Gastroesophageal sphincter (tissue), 4 donors: ENCODE data around the gene RPL27. TPM values are rescaled to one million over a fixed set of nuclear protein-coding genes. Genes with fewer than 3 reads are reported as not detected.
A peak's percentile ranks its signal among the peaks of the same experiment; 100 is the strongest.
"Not testable (repeated sequence)": the region's sequence is repeated elsewhere in the genome, so short reads cannot be mapped to it uniquely, and the experiment has no call there.

Experiments used
- ATAC-seq: fragments of 150-250 bp; one replicate; pipeline ENCODE4 v1.9.1; 2016; ENCODE audit warnings: mild to moderate bottlenecking, moderate library complexity
- H3K27ac ChIP-seq, 4 donors: fragments of 200-600 bp; sonication (generic) in 3 of 4; 1 replicate in 3 of 4; 2 replicates in 1 of 4; pipeline ENCODE4 v1.5.1; 2016 to 2019
- H3K27me3 ChIP-seq: fragments of 200-600 bp; sonication (generic); one replicate; pipeline ENCODE4 v1.5.1; 2019
- H3K36me3 ChIP-seq, 2 donors: fragments of 200-600 bp; sonication (generic); one replicate each; pipeline ENCODE4 v1.5.1; 2019; ENCODE audit warnings: control low read depth in 1 of 2
- H3K4me1 ChIP-seq, 3 donors: fragments of 200-600 bp; sonication (generic); 1 replicate in 2 of 3; 2 replicates in 1 of 3; pipeline ENCODE4 v1.5.1; 2016 to 2019; ENCODE audit warnings: control low read depth in 2 of 3
- H3K4me3 ChIP-seq, 2 donors: fragments of 200-600 bp; sonication (generic); one replicate each; pipeline ENCODE4 v1.5.1; 2019; ENCODE audit warnings: mild to moderate bottlenecking in 1 of 2, moderate library complexity in 1 of 2
- H3K9me3 ChIP-seq, 3 donors: fragments of 200-600 bp; sonication (generic); one replicate each; pipeline ENCODE4 v1.5.1; 2017 to 2019; ENCODE audit warnings: control low read depth in 2 of 3
- EP300 ChIP-seq: sonication (generic); formaldehyde crosslinking; IDR thresholded peaks from one replicate; pipeline ENCODE4 v1.6.1; 2017; ENCODE audit warnings: antibody characterized with exemption, mild to moderate bottlenecking
- POLR2A ChIP-seq, 2 donors: fragments of 450-650 bp; IDR thresholded peaks; one replicate each; pipeline ENCODE4 v1.6.1; 2017; ENCODE audit warnings: antibody characterized with exemption in 2 of 2, mild to moderate bottlenecking in 2 of 2, moderate library complexity in 1 of 2
- POLR2AphosphoS5 ChIP-seq: sonication (generic); formaldehyde crosslinking; IDR thresholded peaks from one replicate; pipeline ENCODE4 v1.6.1; 2017; ENCODE audit warnings: antibody characterized with exemption
- WGBS, 2 donors: methylation state at CpG; one replicate each; pipeline ENCODE4 v1.1.5; 2018; ENCODE audit warnings: low coverage in 1 of 2; 5-methylcytosine and 5-hydroxymethylcytosine counted together
- total RNA-seq, 4 donors: library from RNA; depleted of rRNA; stranded (reverse); fragments of >200 nt; gene quantifications; one replicate each; pipeline ENCODE4 v1.1.0, GENCODE V29; 2016
- TF ChIP-seq, protein P1 (sequence below), 4 experiments: fragments of 200-600 bp in 2 of 4; fragments of 450-650 bp in 2 of 4; sonication (generic) in 1 of 4; IDR thresholded peaks; one replicate each; pipeline ENCODE4 v1.5.1; 2017 to 2019; ENCODE audit warnings: antibody characterized with exemption in 4 of 4, mild to moderate bottlenecking in 2 of 4, moderate library complexity in 2 of 4

Gene RPL27
- total RNA-seq, 4 donors from 2014 or later = 854 to 1,510 (median 1,196) TPM

DNA sequence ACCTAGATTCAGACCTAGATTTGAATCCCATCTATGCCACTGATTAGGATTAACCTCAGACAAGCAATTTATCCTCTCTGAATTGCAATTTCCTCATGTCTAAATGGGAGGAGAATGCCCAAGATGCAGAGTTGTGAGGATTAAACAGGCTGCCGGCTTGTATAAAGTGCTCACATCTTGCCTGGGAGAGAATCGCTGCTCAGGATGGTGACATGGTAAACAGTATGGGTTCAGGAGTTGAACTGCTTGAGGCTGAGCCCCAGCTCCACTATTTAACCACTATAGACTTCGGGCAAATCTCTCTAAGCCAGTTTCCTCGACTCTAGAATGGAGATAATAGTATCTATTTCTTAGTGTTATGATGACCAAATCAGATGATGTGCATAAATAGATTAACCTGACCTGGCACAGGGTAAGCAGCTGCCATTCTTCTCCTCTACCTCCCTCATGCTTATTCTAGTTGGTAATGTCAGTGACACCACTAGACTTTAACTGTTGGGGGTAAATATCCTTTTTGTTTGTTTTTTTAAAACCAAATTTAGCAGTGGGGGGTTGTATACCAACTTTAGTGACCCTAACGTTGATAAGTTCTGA is 732 bp upstream of the RPL27 start:
- H3K27me3 ChIP-seq = no peaks in the 10 kb centered on the region
- peaks cover 5 to 39% (median 11%) of the 10 kb centered on the region in 3 donors for H3K4me1 ChIP-seq
- peak overlapping the region; percentile 81 to 90 (median 84) for H3K27ac ChIP-seq
- H3K4me3 ChIP-seq = peak overlapping the region; percentile 8 to 63
- H3K9me3 ChIP-seq = no peaks in the 10 kb centered on the region
- TF ChIP-seq POLR2A (IDR thresholded peaks at IDR 0.05) = no peak
- no peak for TF ChIP-seq EP300
- TF ChIP-seq POLR2AphosphoS5 = no peak
- TF ChIP-seq, protein P1, sequence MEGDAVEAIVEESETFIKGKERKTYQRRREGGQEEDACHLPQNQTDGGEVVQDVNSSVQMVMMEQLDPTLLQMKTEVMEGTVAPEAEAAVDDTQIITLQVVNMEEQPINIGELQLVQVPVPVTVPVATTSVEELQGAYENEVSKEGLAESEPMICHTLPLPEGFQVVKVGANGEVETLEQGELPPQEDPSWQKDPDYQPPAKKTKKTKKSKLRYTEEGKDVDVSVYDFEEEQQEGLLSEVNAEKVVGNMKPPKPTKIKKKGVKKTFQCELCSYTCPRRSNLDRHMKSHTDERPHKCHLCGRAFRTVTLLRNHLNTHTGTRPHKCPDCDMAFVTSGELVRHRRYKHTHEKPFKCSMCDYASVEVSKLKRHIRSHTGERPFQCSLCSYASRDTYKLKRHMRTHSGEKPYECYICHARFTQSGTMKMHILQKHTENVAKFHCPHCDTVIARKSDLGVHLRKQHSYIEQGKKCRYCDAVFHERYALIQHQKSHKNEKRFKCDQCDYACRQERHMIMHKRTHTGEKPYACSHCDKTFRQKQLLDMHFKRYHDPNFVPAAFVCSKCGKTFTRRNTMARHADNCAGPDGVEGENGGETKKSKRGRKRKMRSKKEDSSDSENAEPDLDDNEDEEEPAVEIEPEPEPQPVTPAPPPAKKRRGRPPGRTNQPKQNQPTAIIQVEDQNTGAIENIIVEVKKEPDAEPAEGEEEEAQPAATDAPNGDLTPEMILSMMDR (IDR thresholded peaks at IDR 0.05) = no peak
- 17 to 18% methylated on average over 2 to 5 of the region's 5 CpGs for WGBS, 2 donors
- no peak for ATAC-seq
- peaks cover 0 to 58% of the 10 kb centered on the region in 2 donors for H3K36me3 ChIP-seq

DNA sequence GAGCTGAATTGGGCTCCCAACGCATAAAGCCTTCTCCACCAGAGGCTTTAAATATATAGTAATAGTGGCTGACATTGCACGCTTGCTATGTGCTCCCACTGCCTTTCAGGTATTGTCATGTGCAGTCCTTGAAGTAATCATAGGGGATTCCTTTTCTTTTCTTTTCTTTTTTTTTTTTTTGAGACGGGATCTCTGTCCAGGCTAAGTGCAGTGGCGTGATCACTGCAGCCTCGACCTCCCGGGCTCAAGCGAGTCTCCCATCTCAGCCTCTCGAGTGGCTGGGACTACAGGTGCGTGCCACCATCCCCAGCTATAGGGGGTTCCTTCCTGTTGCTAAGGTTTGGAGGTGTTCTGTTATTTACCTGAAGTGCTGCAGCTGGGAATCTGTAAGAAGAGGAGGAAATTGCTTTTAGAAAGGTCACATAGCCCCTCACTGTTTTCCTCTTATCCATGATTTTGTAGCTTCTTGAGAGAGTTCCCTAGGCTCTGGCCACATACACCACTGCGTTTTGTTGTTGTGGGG is 845 bp downstream of the RPL27 start:
- no peak for ATAC-seq
- WGBS, 2 donors = 10 to 25% methylated on average over 7 to 9 of the region's 10 CpGs
- Histone ChIP-seq H3K36me3 (peaks cover 0 to 58% of the 10 kb centered on the region in 2 donors), H3K27me3 (no peaks in the 10 kb centered on the region), H3K4me3 (peak overlapping the region; percentile 63 to 99), H3K9me3 (no peaks in the 10 kb centered on the region), H3K4me1 (peaks cover 5 to 39% (median 11%) of the 10 kb centered on the region in 3 donors), H3K27ac (peak overlapping the region; percentile 86 to 97 (median 94))
- no peak for TF ChIP-seq EP300
- no peak for TF ChIP-seq POLR2A (IDR thresholded peaks at IDR 0.05)
- TF ChIP-seq POLR2AphosphoS5 = no peak
- TF ChIP-seq, protein P1 (IDR thresholded peaks at IDR 0.05) = no peak

DNA sequence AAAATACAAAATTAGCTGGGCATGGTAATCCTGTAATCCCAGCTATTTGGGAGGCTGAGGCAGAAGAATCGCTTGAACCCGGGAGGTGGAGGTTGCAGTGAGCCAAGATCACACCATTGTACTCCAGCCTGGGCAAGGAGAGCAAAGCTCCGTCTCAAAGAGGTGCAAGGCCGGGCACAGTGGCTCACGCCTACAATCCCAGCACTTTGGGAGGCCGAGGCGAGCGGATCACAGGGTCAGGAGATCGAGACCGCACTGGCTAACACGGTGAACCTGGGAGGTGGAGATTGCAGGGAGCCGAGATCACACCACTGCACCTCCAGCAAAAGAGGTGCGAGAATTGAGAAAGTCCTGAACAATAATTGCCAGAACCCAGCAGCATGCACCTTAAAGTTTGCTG is 2.7 kb downstream of the RPL27 start:
- Histone ChIP-seq H3K36me3 (peaks cover 0 to 58% of the 10 kb centered on the region in 2 donors), H3K27ac (peak overlapping the region in 1 of 4 donors; percentile 39), H3K4me1 (peaks cover 5 to 39% (median 11%) of the 10 kb centered on the region in 3 donors)
- 69 to 100% methylated on average over 2 to 7 of the region's 13 CpGs for WGBS, 2 donors
- H3K4me3 ChIP-seq, H3K27me3 ChIP-seq, ATAC-seq, H3K9me3 ChIP-seq: not testable (repeated sequence)

DNA sequence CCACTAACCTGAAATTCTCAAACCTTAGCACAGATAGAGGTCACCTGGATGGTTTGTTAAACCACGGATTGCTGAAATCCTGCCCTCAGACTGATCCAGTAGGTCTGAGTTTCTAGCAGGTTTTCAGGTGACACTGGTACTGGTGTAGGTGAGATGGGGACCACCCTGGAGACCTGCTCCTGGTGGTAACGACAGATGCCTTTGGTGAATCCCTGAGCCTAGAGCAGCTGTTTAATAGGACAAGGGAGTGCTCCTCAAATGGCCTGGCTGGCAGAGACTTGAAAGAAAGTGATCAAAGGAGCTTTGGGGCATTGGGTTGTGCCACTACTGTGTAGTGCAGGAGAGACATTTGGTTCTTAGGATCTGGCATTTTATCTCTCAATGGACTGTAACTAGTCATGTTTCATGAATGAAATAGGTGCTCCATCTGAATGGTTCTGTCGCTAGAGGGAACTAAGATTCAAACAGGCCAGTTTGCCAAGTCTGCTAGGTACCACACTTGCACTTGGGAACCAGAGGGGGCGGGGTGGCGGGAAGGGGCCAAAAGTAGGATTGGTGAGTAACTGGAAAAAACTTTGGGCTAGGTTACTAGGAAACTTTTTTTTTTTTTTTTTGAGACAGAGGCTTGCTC is 5.4 kb downstream of the RPL27 start:
- Histone ChIP-seq H3K27ac (peak overlapping the region in 3 of 4 donors; percentile 1 to 48 (median 10)), H3K27me3 (no peaks in the 10 kb centered on the region), H3K36me3 (peaks cover 0 to 58% of the 10 kb centered on the region in 2 donors), H3K4me3 (no peak overlapping the region), H3K4me1 (peaks cover 5 to 53% (median 10%) of the 10 kb centered on the region in 3 donors), H3K9me3 (no peaks in the 10 kb centered on the region)
- peak; percentile 34 for ATAC-seq
- WGBS, 2 donors = 57 to 60% methylated on average over 2 to 3 of the region's 5 CpGs
- TF ChIP-seq POLR2A (IDR thresholded peaks at IDR 0.05) (no peak), POLR2AphosphoS5 (no peak)

DNA sequence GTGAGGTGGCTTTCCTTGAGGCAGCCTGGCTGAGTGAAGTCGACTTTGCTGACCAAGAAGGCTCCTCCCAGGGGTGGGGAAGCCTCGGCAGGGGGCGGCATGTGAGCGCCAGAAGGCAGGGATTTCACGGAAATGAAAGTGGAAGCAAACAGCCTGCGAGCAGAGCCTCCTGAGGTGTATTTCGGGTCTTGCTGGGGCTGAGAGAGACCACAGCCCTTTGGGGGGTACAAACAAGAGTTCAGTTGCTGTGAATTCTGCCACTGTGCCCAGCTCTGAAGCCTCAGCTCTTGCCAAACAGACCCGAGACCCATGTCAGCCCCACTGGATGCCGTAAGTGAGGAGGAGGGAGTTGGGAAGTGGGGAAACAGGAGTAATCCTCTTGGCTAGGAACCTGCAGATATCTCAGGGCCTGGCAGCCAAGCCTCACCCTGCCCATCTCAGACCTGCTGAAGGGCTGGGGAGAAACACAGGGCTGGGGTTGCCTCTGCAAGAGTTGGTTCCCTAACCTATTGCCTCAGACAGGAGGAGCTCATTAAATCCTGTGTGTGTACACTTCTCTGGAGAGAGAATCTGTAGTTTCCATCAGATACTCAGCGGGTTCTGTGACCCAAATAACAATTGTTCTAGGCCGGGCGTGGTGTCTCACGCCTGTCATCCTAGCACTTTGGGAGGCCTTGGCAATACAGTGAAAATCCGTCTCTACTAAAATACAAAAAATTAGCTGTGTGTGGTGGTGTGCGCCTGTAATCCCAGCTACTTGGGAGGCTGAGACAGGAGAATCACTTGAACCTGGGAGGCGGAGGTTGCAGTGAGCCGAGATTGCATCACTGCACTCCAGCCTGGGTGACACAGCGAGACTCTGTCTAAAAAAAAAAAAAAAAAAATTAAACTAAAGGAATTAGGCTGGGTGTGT is 8.7 kb downstream of the RPL27 start, which contains the start of gene IFI35:
Gene IFI35, plus strand, starts transcription at position 146 of the 913 bp plus-strand sequence. Its CDS starts 164 bp downstream, at position 310.
- Histone ChIP-seq H3K27ac (peak within 1 kb of the TSS; percentile 91 to 96 (median 92)), H3K4me1 (peaks cover 0 to 54% (median 3%) of the 10 kb centered on the region in 3 donors), H3K9me3 (no peaks in the 10 kb centered on the region), H3K27me3 (no peaks in the 10 kb centered on the region), H3K36me3 (peaks cover 0 to 32% of the 10 kb centered on the region in 2 donors), H3K4me3 (peak within 1 kb of the TSS; percentile 72 to 96)
- WGBS, 2 donors = 5 to 26% methylated on average over 7 to 8 of the region's 18 CpGs
- TF ChIP-seq POLR2AphosphoS5 (peak; percentile 75), POLR2A (IDR thresholded peaks at IDR 0.05) (peak; percentile 30 to 40), EP300 (no peak)
- TF ChIP-seq, protein P1 (IDR thresholded peaks at IDR 0.05) = peak in 3 of 4 experiments; percentile 4 to 80 (median 18)
- peak; percentile 87 for ATAC-seq
